Measurements from ENCODE around the gene BAIAP2L1. TPM values are rescaled to one million over a fixed set of nuclear protein-coding genes. Genes with fewer than 3 reads are reported as not detected.
"Not testable (repeated sequence)": the region's sequence is repeated elsewhere in the genome, so short reads cannot be mapped to it uniquely, and the experiment has no call there.

BAIAP2L1 gene
- total and polyA plus RNA-seq, 2 donors: 2.2 to 6.1 TPM

DNA sequence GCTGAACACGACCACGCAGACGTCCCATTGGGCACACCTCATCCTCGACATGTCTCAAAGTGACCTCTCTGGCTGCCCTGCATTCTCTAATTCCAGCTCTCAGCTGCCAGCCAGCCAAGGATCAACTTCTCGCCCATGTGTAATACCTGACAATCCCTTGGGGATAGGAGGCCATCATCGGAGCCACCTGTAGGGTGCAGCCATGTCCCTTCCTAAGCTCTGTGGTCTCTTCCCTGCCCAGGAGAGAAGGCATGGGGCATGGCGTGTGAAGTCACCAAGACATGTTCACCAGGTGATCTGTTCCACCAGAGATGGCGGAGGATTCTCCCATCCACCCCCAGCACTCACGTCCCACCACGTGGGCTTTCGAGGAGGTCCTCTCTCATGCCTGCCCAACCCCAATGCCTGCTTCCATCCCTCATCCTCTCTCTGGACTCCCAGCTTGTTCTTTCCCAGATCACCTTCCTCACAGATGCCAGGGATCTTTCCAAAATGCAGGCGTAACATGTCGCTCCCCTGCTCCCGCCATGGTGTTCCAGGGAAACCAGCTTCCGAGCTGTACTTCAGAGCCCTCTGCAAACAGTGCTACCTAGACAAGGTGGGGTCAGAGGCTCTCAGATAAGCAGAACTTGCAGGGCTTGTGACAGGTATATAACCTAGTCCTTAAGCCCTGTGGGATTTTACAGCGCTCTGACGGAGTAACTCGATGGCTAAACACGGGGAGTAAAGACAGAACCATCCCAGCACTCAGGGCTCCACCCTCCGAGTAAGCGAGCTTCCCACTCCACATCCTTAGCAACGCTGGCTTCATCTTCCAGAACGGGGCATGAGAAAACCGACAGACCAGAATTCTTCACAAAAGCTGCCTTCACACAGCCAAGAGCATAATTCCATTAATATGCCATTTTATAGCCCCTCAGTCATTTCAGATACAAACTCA is 78.3 kb downstream of the BAIAP2L1 start:
- Histone ChIP-seq H3K27ac (ENCODE audit: low read depth in 1 of 2, low read length in 1 of 2) (no peak overlapping the region), H3K4me3 (ENCODE audit: low read length in 2 of 2) (no peak overlapping the region), H3K4me1 (ENCODE audit: control insufficient read depth in 2 of 2, insufficient read depth in 2 of 2, low read length in 2 of 2) (no peaks in the 10 kb centered on the region), H3K9me3 (ENCODE audit: control insufficient read depth in 2 of 2, insufficient read depth in 1 of 2, low read length in 1 of 2) (no peaks in the 10 kb centered on the region), H3K36me3 (ENCODE audit: control insufficient read depth in 2 of 2, insufficient read depth in 2 of 2, low read length in 1 of 2) (no peaks in the 10 kb centered on the region), H3K27me3 (ENCODE audit: control insufficient read depth in 2 of 2, insufficient read depth in 1 of 2, low read length in 1 of 2) (peaks cover 0 to 13% of the 10 kb centered on the region in 2 donors)
- 89% methylated on average over 24 of the region's 24 CpGs for WGBS
- DNase-seq (ENCODE audit: low read depth in 6 of 9, low spot score in 9 of 9): no peak

DNA sequence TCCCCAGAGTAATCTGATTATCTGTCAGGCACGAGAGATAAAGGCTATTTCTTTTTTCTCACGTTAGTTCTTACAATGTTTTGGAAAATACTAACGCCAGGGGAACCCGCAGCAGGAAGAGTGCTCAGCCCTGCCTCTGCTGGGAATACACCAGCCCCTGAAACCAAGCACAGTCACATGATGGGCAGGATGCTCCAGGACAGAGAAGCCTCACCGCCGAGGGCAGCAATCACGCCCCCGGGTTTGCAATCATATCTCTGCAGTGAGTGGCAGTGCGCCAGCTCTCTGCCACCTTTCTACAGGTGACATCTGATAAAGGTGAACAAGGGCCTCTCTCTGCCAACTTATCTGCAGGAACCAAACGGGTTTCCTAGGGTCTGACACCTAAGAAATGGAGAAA is 79.6 kb downstream of the BAIAP2L1 start:
- Histone ChIP-seq H3K4me3 (ENCODE audit: low read length in 2 of 2) (no peak overlapping the region), H3K9me3 (ENCODE audit: control insufficient read depth in 2 of 2, insufficient read depth in 1 of 2, low read length in 1 of 2) (no peaks in the 10 kb centered on the region), H3K27me3 (ENCODE audit: control insufficient read depth in 2 of 2, insufficient read depth in 1 of 2, low read length in 1 of 2) (peaks cover 0 to 13% of the 10 kb centered on the region in 2 donors), H3K36me3 (ENCODE audit: control insufficient read depth in 2 of 2, insufficient read depth in 2 of 2, low read length in 1 of 2) (no peaks in the 10 kb centered on the region), H3K27ac (ENCODE audit: low read depth in 1 of 2, low read length in 1 of 2) (no peak overlapping the region), H3K4me1 (ENCODE audit: control insufficient read depth in 2 of 2, insufficient read depth in 2 of 2, low read length in 2 of 2) (no peaks in the 10 kb centered on the region)
- no peak for DNase-seq (ENCODE audit: low read depth in 6 of 9, low spot score in 9 of 9)
- WGBS: 87% methylated on average over 10 of the region's 10 CpGs

- Histone ChIP-seq H3K36me3 (ENCODE audit: control insufficient read depth in 2 of 2, insufficient read depth in 2 of 2, low read length in 1 of 2) (no peaks in the 10 kb centered on the region), H3K27me3 (ENCODE audit: control insufficient read depth in 2 of 2, insufficient read depth in 1 of 2, low read length in 1 of 2) (peaks cover 0 to 13% of the 10 kb centered on the region in 2 donors), H3K4me1 (ENCODE audit: control insufficient read depth in 2 of 2, insufficient read depth in 2 of 2, low read length in 2 of 2) (no peaks in the 10 kb centered on the region), H3K27ac (ENCODE audit: low read depth in 1 of 2, low read length in 1 of 2) (no peak overlapping the region), H3K9me3 (ENCODE audit: control insufficient read depth in 2 of 2, insufficient read depth in 1 of 2, low read length in 1 of 2) (no peaks in the 10 kb centered on the region), H3K4me3 (ENCODE audit: low read length in 2 of 2) (no peak overlapping the region)
- 95% methylated on average over 9 of the region's 9 CpGs for WGBS
- no peak for DNase-seq (ENCODE audit: low read depth in 6 of 9, low spot score in 9 of 9)
Measured at GRCh38 chr7:98319176-98319575, 81.7 kb downstream of the BAIAP2L1 start.

GRCh38 chr7:98317366-98318040 is 83.4 kb downstream of the BAIAP2L1 start:
- Histone ChIP-seq H3K27me3 (ENCODE audit: control insufficient read depth in 2 of 2, insufficient read depth in 1 of 2, low read length in 1 of 2) (peaks cover 0 to 4% of the 10 kb centered on the region in 2 donors), H3K4me1 (ENCODE audit: control insufficient read depth in 2 of 2, insufficient read depth in 2 of 2, low read length in 2 of 2) (no peaks in the 10 kb centered on the region), H3K4me3 (ENCODE audit: low read length in 2 of 2) (no peak overlapping the region), H3K36me3 (ENCODE audit: control insufficient read depth in 2 of 2, insufficient read depth in 2 of 2, low read length in 1 of 2) (no peaks in the 10 kb centered on the region), H3K9me3 (ENCODE audit: control insufficient read depth in 2 of 2, insufficient read depth in 1 of 2, low read length in 1 of 2) (no peaks in the 10 kb centered on the region), H3K27ac (ENCODE audit: low read depth in 1 of 2, low read length in 1 of 2) (no peak overlapping the region)
- WGBS: 96% methylated on average over 14 of the region's 14 CpGs
- no peak for DNase-seq (ENCODE audit: low read depth in 6 of 9, low spot score in 9 of 9)

- 96% methylated on average over 4 of the region's 4 CpGs for WGBS
- DNase-seq (ENCODE audit: low read depth in 6 of 9, low spot score in 9 of 9); H3K9me3 ChIP-seq (ENCODE audit: control insufficient read depth in 2 of 2, insufficient read depth in 1 of 2, low read length in 1 of 2); H3K36me3 ChIP-seq (ENCODE audit: control insufficient read depth in 2 of 2, insufficient read depth in 2 of 2, low read length in 1 of 2); H3K4me1 ChIP-seq (ENCODE audit: control insufficient read depth in 2 of 2, insufficient read depth in 2 of 2, low read length in 2 of 2); H3K4me3 ChIP-seq (ENCODE audit: low read length in 2 of 2); H3K27me3 ChIP-seq (ENCODE audit: control insufficient read depth in 2 of 2, insufficient read depth in 1 of 2, low read length in 1 of 2); H3K27ac ChIP-seq (ENCODE audit: low read depth in 1 of 2, low read length in 1 of 2): not testable (repeated sequence)
Measured at GRCh38 chr7:98315994-98316527, 84.8 kb downstream of the BAIAP2L1 start.

DNA sequence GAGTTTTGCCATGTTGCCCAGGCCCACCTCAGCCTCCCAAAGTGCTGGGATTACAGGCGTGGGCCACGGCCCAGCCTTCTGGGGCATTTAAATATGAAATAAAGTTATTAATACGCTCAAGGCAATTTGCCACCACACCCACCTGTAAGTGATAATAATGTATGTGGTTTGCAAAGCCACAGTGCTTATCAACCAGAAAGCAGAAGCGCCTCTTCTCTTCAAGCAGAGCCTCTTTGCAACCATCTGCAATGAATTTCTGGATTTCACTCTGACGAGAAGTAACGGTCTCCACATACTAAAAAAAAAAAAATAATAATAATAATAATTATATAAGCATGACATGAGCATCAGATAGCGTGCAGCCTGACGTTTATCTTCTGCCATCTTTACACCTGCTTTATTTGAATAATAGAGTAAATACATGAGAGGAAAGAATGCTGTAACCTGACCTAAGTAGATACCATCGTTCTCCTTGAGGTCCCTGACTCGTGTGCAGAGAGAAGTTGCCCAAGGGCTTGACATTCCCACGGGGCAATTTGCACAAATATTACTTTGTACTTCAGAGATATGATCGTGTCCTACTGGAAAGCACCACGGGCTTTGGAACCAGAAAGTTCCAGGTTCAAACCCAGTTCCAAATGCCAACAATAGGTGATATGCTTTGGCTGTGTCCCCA is 85.4 kb downstream of the BAIAP2L1 start:
- no peaks in the 10 kb centered on the region for H3K36me3 ChIP-seq (ENCODE audit: control insufficient read depth in 2 of 2, insufficient read depth in 2 of 2, low read length in 1 of 2)

DNA sequence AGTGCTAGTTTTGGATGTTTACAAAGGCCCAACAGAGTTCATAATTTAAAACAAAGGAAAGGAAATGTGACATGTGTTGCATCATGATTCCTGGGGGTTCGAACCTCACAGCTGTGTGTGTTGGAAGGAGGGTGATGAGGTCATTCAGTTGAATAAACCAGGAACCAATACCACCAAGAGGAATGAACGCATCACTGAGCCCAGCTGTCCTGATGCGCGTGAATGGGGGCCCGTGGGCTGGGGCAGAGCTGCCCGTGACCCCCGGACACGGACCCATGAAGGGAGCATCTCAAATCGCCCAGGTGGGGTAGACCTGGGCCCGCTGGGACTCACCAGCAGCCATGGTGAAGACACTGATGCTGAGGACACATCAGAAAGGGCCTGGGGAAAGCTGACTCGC is 86.4 kb downstream of the BAIAP2L1 start:
- Histone ChIP-seq H3K4me1 (ENCODE audit: control insufficient read depth in 2 of 2, insufficient read depth in 2 of 2, low read length in 2 of 2) (no peaks in the 10 kb centered on the region), H3K4me3 (ENCODE audit: low read length in 2 of 2) (no peak overlapping the region), H3K27me3 (ENCODE audit: control insufficient read depth in 2 of 2, insufficient read depth in 1 of 2, low read length in 1 of 2) (no peaks in the 10 kb centered on the region), H3K36me3 (ENCODE audit: control insufficient read depth in 2 of 2, insufficient read depth in 2 of 2, low read length in 1 of 2) (no peaks in the 10 kb centered on the region), H3K9me3 (ENCODE audit: control insufficient read depth in 2 of 2, insufficient read depth in 1 of 2, low read length in 1 of 2) (no peaks in the 10 kb centered on the region), H3K27ac (ENCODE audit: low read depth in 1 of 2, low read length in 1 of 2) (no peak overlapping the region)
- DNase-seq (ENCODE audit: low read depth in 6 of 9, low spot score in 9 of 9): no peak
- WGBS: 94% methylated on average over 11 of the region's 11 CpGs

More for the DNA sequence above, 85.4 kb downstream of the BAIAP2L1 start:
- no peaks in the 10 kb centered on the region for H3K4me1 ChIP-seq (ENCODE audit: control insufficient read depth in 2 of 2, insufficient read depth in 2 of 2, low read length in 2 of 2)
- DNase-seq (ENCODE audit: low read depth in 6 of 9, low spot score in 9 of 9): no peak
- 87% methylated on average over 13 of the region's 13 CpGs for WGBS
- no peaks in the 10 kb centered on the region for H3K27me3 ChIP-seq (ENCODE audit: control insufficient read depth in 2 of 2, insufficient read depth in 1 of 2, low read length in 1 of 2)
- no peak overlapping the region for H3K27ac ChIP-seq (ENCODE audit: low read depth in 1 of 2, low read length in 1 of 2)
- no peak overlapping the region for H3K4me3 ChIP-seq (ENCODE audit: low read length in 2 of 2)
- no peaks in the 10 kb centered on the region for H3K9me3 ChIP-seq (ENCODE audit: control insufficient read depth in 2 of 2, insufficient read depth in 1 of 2, low read length in 1 of 2)

DNA sequence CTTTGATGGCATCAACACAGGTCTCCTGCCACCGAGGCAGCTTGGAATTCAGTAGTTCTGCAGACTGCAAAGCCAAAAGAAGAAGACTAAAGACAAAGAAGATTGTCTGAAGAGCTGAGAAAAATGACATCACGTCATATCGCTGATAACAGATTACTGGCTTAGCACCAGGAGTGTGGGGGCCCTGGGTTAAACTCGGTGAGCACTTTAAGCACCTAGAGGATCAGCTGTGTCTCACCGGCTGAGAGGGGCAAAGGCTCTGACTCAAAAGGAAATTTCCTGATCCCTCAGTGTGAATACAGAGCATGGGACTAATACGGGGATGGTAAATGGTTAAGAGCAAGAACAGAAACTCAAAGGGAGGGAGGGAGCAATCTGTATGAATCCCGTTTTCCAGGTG is 88.7 kb downstream of the BAIAP2L1 start:
- DNase-seq (ENCODE audit: low read depth in 6 of 9, low spot score in 9 of 9): no peak
- WGBS: 94% methylated on average over 7 of the region's 7 CpGs
- no peaks in the 10 kb centered on the region for H3K36me3 ChIP-seq (ENCODE audit: control insufficient read depth in 2 of 2, insufficient read depth in 2 of 2, low read length in 1 of 2)

More for the DNA sequence above, 88.7 kb downstream of the BAIAP2L1 start:
- H3K27ac ChIP-seq (ENCODE audit: low read depth in 1 of 2, low read length in 1 of 2): no peak overlapping the region
- no peaks in the 10 kb centered on the region for H3K4me1 ChIP-seq (ENCODE audit: control insufficient read depth in 2 of 2, insufficient read depth in 2 of 2, low read length in 2 of 2)
- H3K27me3 ChIP-seq (ENCODE audit: control insufficient read depth in 2 of 2, insufficient read depth in 1 of 2, low read length in 1 of 2): no peaks in the 10 kb centered on the region
- H3K9me3 ChIP-seq (ENCODE audit: control insufficient read depth in 2 of 2, insufficient read depth in 1 of 2, low read length in 1 of 2): no peaks in the 10 kb centered on the region
- H3K4me3 ChIP-seq (ENCODE audit: low read length in 2 of 2): no peak overlapping the region

All from thymus (tissue), 11 donors.